Keratinocyte (primary cell): ENCODE measurements around the gene GRIA1.

Experiments used
- EZH2 ChIP-seq: IDR thresholded peaks from one replicate; pipeline ENCODE4 v1.6.1; 2012; ENCODE audit warnings: inconsistent platforms, mild to moderate bottlenecking, low read length, moderate library complexity
- TF ChIP-seq, protein P1 (sequence below), 3 experiments: IDR thresholded peaks in 1 of 3; conservative IDR thresholded peaks in 1 of 3; optimal IDR thresholded peaks in 1 of 3; 2 replicates in 2 of 3; 3 replicates in 1 of 3; pipeline versions ENCODE3 to v1.5.1; 2011; ENCODE audit warnings: low read length in 3 of 3, mild to moderate bottlenecking in 3 of 3, moderate library complexity in 2 of 3, control low read depth in 1 of 3, inconsistent platforms in 1 of 3; ENCODE audit not compliant: insufficient read depth in 2 of 3; ENCODE audit errors: extremely low read depth in 1 of 3

DNA sequence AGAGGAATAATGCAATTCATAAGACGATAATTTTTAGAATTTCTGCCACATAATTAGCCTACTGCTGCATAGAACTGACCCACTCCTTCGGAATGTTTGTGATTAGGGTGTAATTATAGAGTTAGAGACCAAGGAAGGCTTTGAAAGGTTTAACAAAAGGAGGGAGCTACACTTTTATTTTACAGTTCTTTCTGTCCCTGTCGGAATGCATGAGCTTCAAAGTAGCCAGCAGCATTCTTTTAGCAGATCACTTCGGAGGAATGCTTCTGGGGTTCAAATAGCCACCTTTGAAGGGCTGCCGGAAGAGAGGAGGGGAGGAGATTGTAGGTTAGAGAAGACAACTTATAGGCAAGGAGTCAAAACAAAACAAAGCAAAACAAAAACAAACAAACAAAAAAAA, 168.1 kb downstream of the GRIA1 start:
- TF ChIP-seq, protein P1, sequence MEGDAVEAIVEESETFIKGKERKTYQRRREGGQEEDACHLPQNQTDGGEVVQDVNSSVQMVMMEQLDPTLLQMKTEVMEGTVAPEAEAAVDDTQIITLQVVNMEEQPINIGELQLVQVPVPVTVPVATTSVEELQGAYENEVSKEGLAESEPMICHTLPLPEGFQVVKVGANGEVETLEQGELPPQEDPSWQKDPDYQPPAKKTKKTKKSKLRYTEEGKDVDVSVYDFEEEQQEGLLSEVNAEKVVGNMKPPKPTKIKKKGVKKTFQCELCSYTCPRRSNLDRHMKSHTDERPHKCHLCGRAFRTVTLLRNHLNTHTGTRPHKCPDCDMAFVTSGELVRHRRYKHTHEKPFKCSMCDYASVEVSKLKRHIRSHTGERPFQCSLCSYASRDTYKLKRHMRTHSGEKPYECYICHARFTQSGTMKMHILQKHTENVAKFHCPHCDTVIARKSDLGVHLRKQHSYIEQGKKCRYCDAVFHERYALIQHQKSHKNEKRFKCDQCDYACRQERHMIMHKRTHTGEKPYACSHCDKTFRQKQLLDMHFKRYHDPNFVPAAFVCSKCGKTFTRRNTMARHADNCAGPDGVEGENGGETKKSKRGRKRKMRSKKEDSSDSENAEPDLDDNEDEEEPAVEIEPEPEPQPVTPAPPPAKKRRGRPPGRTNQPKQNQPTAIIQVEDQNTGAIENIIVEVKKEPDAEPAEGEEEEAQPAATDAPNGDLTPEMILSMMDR (optimal IDR thresholded peaks at IDR 0.05 in 1 of 3, IDR thresholded peaks at IDR 0.05 in 1 of 3, conservative IDR thresholded peaks at IDR 0.05 in 1 of 3; ENCODE audit: extremely low read depth in 1 of 3, insufficient read depth in 2 of 3, low read length in 3 of 3) = no peak
- no peak for TF ChIP-seq EZH2
